GM12878 (cell line): Measurements from ENCODE around the gene TUBAL3. TPM values are rescaled to one million over a fixed set of nuclear protein-coding genes. Genes with fewer than 3 reads are reported as not detected.

Source experiments
- ATAC-seq: fragments of 200-7000 bp; cut with Tn5 transposase; 3 replicates; pipeline ENCODE4 v1.9.1; 2020; ENCODE audit warnings: mild to moderate bottlenecking, moderate library complexity
- BruUV-seq: library from RNA; stranded (reverse); fragments of 400-500 nt; replicated peaks from 2 replicates; lab custom pipeline; 2021; lab: Mats Ljungman, UMichigan
- CTCF ChIA-PET: fragments of 300-600 bp; sonication (Branson Sonifier 250); formaldehyde crosslinking; extraction: SDS; loops from one replicate; lab custom pipeline; 2021; ENCODE audit warnings: inconsistent platforms; lab: Yijun Ruan, JAX
- POLR2A ChIA-PET: fragments of 350-600 bp; formaldehyde crosslinking; extraction: SDS; loops from one replicate; lab custom pipeline; 2021; ENCODE audit warnings: inconsistent platforms; lab: Charles Lee
- RAD21 ChIA-PET: fragments of 300-600 bp; sonication (Branson Sonifier 250); formaldehyde crosslinking; loops from one replicate; lab custom pipeline; 2023; ENCODE audit warnings: antibody characterized with exemption; ENCODE audit not compliant: unreplicated experiment; lab: Charles Lee
- SMC1A ChIA-PET: fragments of 300-600 bp; sonication (Branson Sonifier 250); formaldehyde crosslinking; loops from one replicate; lab custom pipeline; 2023; ENCODE audit not compliant: unreplicated experiment, uncharacterized antibody; lab: Charles Lee
- DNase-seq: peaks from one replicate; pipeline ENCODE4 v3.0.0-alpha.2; 2011; ENCODE audit warnings: low read depth, low spot score
- FAIRE-seq: peaks from 3 replicates; lab custom pipeline; 2011; peaks lifted over from hg19 to GRCh38; lab: Jason Lieb, UNC
- H2AFZ ChIP-seq: 2 replicates; pipeline ENCODE4 v1.6.0; 2011; ENCODE audit warnings: low read depth, low read length, control low read depth; ENCODE audit not compliant: control insufficient read depth
- H3K27ac ChIP-seq: 2 replicates; pipeline ENCODE4 v1.5.1; 2011; ENCODE audit warnings: control low read depth; ENCODE audit not compliant: control insufficient read depth, insufficient read depth
- H3K27me3 ChIP-seq, 2 experiments: replicated peaks in 1 of 2; 2 replicates each; pipeline versions ENCODE4 v1.6.0 to v1.6.1; 2011; ENCODE audit warnings: low read length in 1 of 2; ENCODE audit not compliant: control insufficient read depth in 2 of 2, insufficient read depth in 2 of 2
- H3K36me3 ChIP-seq, 2 experiments: 2 replicates each; pipeline ENCODE4 v1.5.1; 2011; ENCODE audit warnings: low read length in 1 of 2; ENCODE audit not compliant: control insufficient read depth in 2 of 2, insufficient read depth in 2 of 2
- H3K4me1 ChIP-seq: 2 replicates; pipeline ENCODE4 v1.6.1; 2011; ENCODE audit warnings: mild to moderate bottlenecking, low read length, moderate library complexity, mixed read lengths; ENCODE audit not compliant: control insufficient read depth, insufficient read depth
- H3K4me2 ChIP-seq: 2 replicates; pipeline ENCODE4 v1.6.0; 2011; ENCODE audit warnings: control low read depth; ENCODE audit not compliant: control insufficient read depth, insufficient read depth
- H3K4me3 ChIP-seq: fragments of 200-600 bp; sonication (generic); 2 replicates; pipeline ENCODE4 v1.5.1; 2016
- H3K79me2 ChIP-seq: 2 replicates; pipeline ENCODE4 v1.6.0; 2011; ENCODE audit warnings: low read length; ENCODE audit not compliant: control insufficient read depth, insufficient read depth
- H3K9ac ChIP-seq: 2 replicates; pipeline ENCODE4 v1.8.0; 2011; ENCODE audit warnings: low read length, control low read depth, mixed read lengths; ENCODE audit not compliant: control insufficient read depth, insufficient read depth
- H3K9me3 ChIP-seq: replicated peaks from 3 replicates; pipeline ENCODE4 v1.5.1; 2011; ENCODE audit warnings: mild to moderate bottlenecking, low read length; ENCODE audit not compliant: control insufficient read depth, insufficient read depth
- H4K20me1 ChIP-seq: 2 replicates; pipeline ENCODE4 v1.6.0; 2011; ENCODE audit not compliant: control insufficient read depth, insufficient read depth
- GATAD2B ChIP-seq: fragments of 450-650 bp; conservative IDR thresholded peaks from 2 replicates; pipeline ENCODE4 v1.6.1; 2017; ENCODE audit warnings: low read depth, mild to moderate bottlenecking, moderate library complexity
- MTA2 ChIP-seq: fragments of 450-650 bp; IDR thresholded peaks from 2 replicates; pipeline ENCODE4 v1.6.1; 2016; ENCODE audit warnings: low read depth, mild to moderate bottlenecking, moderate library complexity
- MXI1 ChIP-seq: fragments of 150-350 bp; IDR thresholded peaks from 2 replicates; pipeline ENCODE4 v1.6.1; 2011; ENCODE audit warnings: low read depth, mild to moderate bottlenecking, inconsistent platforms, low read length, improper control_type of control experiment
- MYC ChIP-seq: IDR thresholded peaks from 2 replicates; pipeline ENCODE4 v1.6.1; 2011; ENCODE audit warnings: mild to moderate bottlenecking, low read length, moderate library complexity, inconsistent platforms; ENCODE audit not compliant: insufficient read depth, insufficient replicate concordance, insufficient read length, severe bottlenecking
- NFIC ChIP-seq: IDR thresholded peaks from 2 replicates; pipeline ENCODE4 v1.6.1; 2012; ENCODE audit warnings: low read depth, mild to moderate bottlenecking, inconsistent platforms, low read length, moderate library complexity
- PAX8 ChIP-seq: fragments of 450-650 bp; IDR thresholded peaks from 2 replicates; pipeline ENCODE4 v1.6.1; 2017; ENCODE audit warnings: mild to moderate bottlenecking, moderate library complexity
- RBBP5 ChIP-seq: fragments of 200-600 bp; sonication (generic); conservative IDR thresholded peaks from 2 replicates; pipeline ENCODE4 v1.6.1; 2016
- YBX1 ChIP-seq: fragments of 450-650 bp; IDR thresholded peaks from 2 replicates; pipeline ENCODE4 v1.6.1; 2016; ENCODE audit warnings: antibody characterized with exemption
- ZZZ3 ChIP-seq: IDR thresholded peaks from 2 replicates; pipeline ENCODE4 v1.6.1; 2011; ENCODE audit warnings: low read depth; ENCODE audit not compliant: control insufficient read depth, insufficient read length
- WGBS: methylation state at CpG from one replicate; pipeline ENCODE4 v1.1.6; 2016; ENCODE audit warnings: low lambda C conversion rate; ENCODE audit not compliant: insufficient replicate concordance, insufficient coverage; ENCODE audit errors: missing lambda C conversion rate; 5-methylcytosine and 5-hydroxymethylcytosine counted together
- in situ Hi-C: fragments of 300-500 bp; cut with MboI; formaldehyde crosslinking; loops from 9 replicates; pipeline ENCODE4 v1.14.3; 2018; ENCODE audit warnings: mixed read lengths
- intact Hi-C: fragments of 100-400 bp; cut with micrococcal nuclease; formaldehyde crosslinking; loops from one replicate; pipeline ENCODE4 v1.14.2; 2022; ENCODE audit not compliant: unreplicated experiment
- polyA plus RNA-seq, 11 experiments: library from polyadenylated mRNA; depleted of rRNA in 4 of 11; unstranded in 6 of 11; stranded (reverse) in 5 of 11; fragments of >200 nt; fragmentation: Nextera tagmentation in 4 of 11; fragmentation: Illumina TruSeq in 1 of 11; extraction: Ambion mirVana in 4 of 11; extraction: Trizol in 1 of 11; gene quantifications; 1 replicate in 1 of 11; 2 replicates in 10 of 11; pipeline versions ENCODE4 v1.2.1 to v1.2.3, GENCODE V29; 2011 to 2016; ENCODE audit warnings: inconsistent platforms in 2 of 11, missing spikeins in 2 of 11, low read depth in 1 of 11
- total RNA-seq, 4 experiments: library from RNA; depleted of rRNA in 3 of 4; stranded (reverse); fragments of >200 nt in 3 of 4; fragmentation: Illumina TruSeq in 1 of 4; extraction: Trizol in 1 of 4; gene quantifications; 2 replicates each; pipeline versions ENCODE4 v1.2.1 to v1.2.3, GENCODE V29; 2013 to 2021
- TF ChIP-seq, protein P1 (sequence below): fragments of 450-650 bp; IDR thresholded peaks from 2 replicates; pipeline ENCODE4 v1.6.1; 2018; ENCODE audit warnings: borderline replicate concordance, mild to moderate bottlenecking; ENCODE audit not compliant: partially characterized antibody
- TF ChIP-seq, protein P2 (sequence below): fragments of 450-650 bp; conservative IDR thresholded peaks from 2 replicates; pipeline ENCODE4 v1.6.1; 2017; ENCODE audit warnings: mild to moderate bottlenecking, moderate library complexity
- TF ChIP-seq, protein P3 (sequence below): fragments of 450-650 bp; formaldehyde crosslinking; IDR thresholded peaks from 2 replicates; pipeline ENCODE4 v1.5.0; 2022; ENCODE audit warnings: mild to moderate bottlenecking, missing genetic modification characterization
- TF ChIP-seq, protein P4 (sequence below): fragments of 450-650 bp; IDR thresholded peaks from 2 replicates; pipeline ENCODE4 v1.6.1; 2016; ENCODE audit warnings: mild to moderate bottlenecking

TUBAL3 gene
- total and polyA plus RNA-seq, 10 of the 15 experiments (the other 5 are each of a cell fraction or from before 2014, with no cell fraction given) = 0.03 to 0.06 TPM; not detected in 8

DNA sequence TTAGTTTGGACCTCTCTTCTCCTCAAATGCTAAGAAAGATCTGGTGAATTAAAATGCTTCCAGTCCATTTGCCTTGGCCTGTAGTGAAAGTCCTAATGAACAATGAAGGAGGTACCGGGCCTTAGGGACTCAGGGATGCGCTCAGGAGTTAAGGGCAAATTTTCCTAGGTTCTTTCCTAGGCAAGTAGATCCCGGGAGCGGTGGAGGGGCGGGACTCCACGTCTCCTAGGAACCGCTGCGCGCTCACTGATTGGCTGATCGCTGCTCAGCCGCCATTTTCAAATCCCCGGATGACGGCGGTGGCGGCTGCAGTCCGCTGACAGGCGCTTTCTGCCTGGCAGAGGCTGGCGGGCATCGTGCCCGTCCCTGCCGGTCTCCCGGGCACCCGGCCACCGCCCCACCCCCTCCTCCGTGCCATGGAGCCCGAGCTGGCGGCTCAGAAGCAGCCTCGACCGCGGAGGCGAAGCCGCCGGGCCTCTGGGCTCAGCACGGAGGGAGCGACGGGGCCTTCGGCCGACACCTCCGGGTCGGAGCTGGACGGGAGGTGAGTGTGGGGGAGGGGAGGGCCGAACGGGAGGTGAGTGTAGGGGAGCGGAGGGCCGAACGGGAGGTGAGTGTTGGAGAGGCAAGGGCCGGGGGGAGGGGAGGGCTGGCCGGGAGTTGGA lies 7.8 kb upstream of the TUBAL3 start, which contains the start of gene NET1:
NET1 (plus strand) TSS at position 281 of the 665 bp plus-strand sequence; CDS start at position 417, 136 bp downstream.
- peak within 1 kb of the TSS; percentile 61 for H3K27ac ChIP-seq
- peak within 1 kb of the TSS; percentile 59 for H3K9ac ChIP-seq
- H3K79me2 ChIP-seq = peaks cover 16% of the 10 kb centered on the region
- H3K27me3 ChIP-seq = peaks cover 0 to 4% of the 10 kb centered on the region in 2 experiments; a peak in 1 of 4 replicates
- ChIA-PET RAD21 (interaction anchor here (0.6 to 1.4 kb wide), 3 partner anchors 31 to 475 kb away, joined by 3 read pairs; no protein-coding TSS in a partner anchor), POLR2A (interaction anchor here (0.6 kb wide), 1 partner anchor 393 kb away, joined by 3 read pairs; no protein-coding TSS in a partner anchor), SMC1A (interaction anchor here (1.4 kb wide), 1 partner anchor 22 kb away, joined by 4 read pairs; no protein-coding TSS in a partner anchor), CTCF (interaction anchor here (0.9 to 1.5 kb wide), 2 partner anchors 20 to 211 kb away, joined by 4 to 6 read pairs; no protein-coding TSS in a partner anchor)
- no TSS peak for BruUV-seq
- peak; percentile 44 for DNase-seq
- peaks cover 3% of the 10 kb centered on the region; the same call in 1 of the 3 replicates for H3K9me3 ChIP-seq
- no peaks in the 10 kb centered on the region for H4K20me1 ChIP-seq
- FAIRE-seq = peak; percentile 18
- peak within 1 kb of the TSS; percentile 93 for H3K4me2 ChIP-seq
- H2AFZ ChIP-seq = peak within 1 kb of the TSS; percentile 97
- no peaks in the 10 kb centered on the region for H3K4me1 ChIP-seq
- ATAC-seq = peak; percentile 98
- in situ Hi-C loops (no loop called here), intact Hi-C loops (no loop called here)
- 2% methylated on average over 38 of the region's 48 CpGs for whole genome bisulfite sequencing
- H3K4me3 ChIP-seq = peak within 1 kb of the TSS; percentile 80
- H3K36me3 ChIP-seq = no peaks in the 10 kb centered on the region
- TF ChIP-seq, protein P1, sequence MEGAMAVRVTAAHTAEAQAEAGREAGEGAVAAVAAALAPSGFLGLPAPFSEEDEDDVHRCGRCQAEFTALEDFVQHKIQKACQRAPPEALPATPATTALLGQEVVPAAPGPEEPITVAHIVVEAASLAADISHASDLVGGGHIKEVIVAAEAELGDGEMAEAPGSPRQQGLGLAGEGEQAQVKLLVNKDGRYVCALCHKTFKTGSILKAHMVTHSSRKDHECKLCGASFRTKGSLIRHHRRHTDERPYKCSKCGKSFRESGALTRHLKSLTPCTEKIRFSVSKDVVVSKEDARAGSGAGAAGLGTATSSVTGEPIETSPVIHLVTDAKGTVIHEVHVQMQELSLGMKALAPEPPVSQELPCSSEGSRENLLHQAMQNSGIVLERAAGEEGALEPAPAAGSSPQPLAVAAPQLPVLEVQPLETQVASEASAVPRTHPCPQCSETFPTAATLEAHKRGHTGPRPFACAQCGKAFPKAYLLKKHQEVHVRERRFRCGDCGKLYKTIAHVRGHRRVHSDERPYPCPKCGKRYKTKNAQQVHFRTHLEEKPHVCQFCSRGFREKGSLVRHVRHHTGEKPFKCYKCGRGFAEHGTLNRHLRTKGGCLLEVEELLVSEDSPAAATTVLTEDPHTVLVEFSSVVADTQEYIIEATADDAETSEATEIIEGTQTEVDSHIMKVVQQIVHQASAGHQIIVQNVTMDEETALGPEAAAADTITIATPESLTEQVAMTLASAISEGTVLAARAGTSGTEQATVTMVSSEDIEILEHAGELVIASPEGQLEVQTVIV = no peak
- TF ChIP-seq, protein P2, sequence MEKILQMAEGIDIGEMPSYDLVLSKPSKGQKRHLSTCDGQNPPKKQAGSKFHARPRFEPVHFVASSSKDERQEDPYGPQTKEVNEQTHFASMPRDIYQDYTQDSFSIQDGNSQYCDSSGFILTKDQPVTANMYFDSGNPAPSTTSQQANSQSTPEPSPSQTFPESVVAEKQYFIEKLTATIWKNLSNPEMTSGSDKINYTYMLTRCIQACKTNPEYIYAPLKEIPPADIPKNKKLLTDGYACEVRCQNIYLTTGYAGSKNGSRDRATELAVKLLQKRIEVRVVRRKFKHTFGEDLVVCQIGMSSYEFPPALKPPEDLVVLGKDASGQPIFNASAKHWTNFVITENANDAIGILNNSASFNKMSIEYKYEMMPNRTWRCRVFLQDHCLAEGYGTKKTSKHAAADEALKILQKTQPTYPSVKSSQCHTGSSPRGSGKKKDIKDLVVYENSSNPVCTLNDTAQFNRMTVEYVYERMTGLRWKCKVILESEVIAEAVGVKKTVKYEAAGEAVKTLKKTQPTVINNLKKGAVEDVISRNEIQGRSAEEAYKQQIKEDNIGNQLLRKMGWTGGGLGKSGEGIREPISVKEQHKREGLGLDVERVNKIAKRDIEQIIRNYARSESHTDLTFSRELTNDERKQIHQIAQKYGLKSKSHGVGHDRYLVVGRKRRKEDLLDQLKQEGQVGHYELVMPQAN = peak; percentile 99
- no peak for TF ChIP-seq YBX1
- TF ChIP-seq MXI1 = peak; percentile 85
- no peak for TF ChIP-seq MTA2
- no peak for TF ChIP-seq ZZZ3
- TF ChIP-seq RBBP5 = no peak
- no peak for TF ChIP-seq NFIC
- no peak for TF ChIP-seq GATAD2B
- no peak for TF ChIP-seq PAX8
- TF ChIP-seq, protein P3, sequence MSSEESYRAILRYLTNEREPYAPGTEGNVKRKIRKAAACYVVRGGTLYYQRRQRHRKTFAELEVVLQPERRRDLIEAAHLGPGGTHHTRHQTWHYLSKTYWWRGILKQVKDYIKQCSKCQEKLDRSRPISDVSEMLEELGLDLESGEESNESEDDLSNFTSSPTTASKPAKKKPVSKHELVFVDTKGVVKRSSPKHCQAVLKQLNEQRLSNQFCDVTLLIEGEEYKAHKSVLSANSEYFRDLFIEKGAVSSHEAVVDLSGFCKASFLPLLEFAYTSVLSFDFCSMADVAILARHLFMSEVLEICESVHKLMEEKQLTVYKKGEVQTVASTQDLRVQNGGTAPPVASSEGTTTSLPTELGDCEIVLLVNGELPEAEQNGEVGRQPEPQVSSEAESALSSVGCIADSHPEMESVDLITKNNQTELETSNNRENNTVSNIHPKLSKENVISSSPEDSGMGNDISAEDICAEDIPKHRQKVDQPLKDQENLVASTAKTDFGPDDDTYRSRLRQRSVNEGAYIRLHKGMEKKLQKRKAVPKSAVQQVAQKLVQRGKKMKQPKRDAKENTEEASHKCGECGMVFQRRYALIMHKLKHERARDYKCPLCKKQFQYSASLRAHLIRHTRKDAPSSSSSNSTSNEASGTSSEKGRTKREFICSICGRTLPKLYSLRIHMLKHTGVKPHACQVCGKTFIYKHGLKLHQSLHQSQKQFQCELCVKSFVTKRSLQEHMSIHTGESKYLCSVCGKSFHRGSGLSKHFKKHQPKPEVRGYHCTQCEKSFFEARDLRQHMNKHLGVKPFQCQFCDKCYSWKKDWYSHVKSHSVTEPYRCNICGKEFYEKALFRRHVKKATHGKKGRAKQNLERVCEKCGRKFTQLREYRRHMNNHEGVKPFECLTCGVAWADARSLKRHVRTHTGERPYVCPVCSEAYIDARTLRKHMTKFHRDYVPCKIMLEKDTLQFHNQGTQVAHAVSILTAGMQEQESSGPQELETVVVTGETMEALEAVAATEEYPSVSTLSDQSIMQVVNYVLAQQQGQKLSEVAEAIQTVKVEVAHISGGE (CRISPR knock-in tag) = no peak
- TF ChIP-seq MYC = no peak
- TF ChIP-seq, protein P4, sequence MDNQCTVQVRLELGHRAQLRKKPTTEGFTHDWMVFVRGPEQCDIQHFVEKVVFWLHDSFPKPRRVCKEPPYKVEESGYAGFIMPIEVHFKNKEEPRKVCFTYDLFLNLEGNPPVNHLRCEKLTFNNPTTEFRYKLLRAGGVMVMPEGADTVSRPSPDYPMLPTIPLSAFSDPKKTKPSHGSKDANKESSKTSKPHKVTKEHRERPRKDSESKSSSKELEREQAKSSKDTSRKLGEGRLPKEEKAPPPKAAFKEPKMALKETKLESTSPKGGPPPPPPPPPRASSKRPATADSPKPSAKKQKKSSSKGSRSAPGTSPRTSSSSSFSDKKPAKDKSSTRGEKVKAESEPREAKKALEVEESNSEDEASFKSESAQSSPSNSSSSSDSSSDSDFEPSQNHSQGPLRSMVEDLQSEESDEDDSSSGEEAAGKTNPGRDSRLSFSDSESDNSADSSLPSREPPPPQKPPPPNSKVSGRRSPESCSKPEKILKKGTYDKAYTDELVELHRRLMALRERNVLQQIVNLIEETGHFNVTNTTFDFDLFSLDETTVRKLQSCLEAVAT = no peak
